Heart left ventricle (tissue), 13 donors: ENCODE results near the gene CASK.

ENCODE experiments used
- CTCF ChIP-seq, 12 donors: fragments of 200-600 bp; sonication (generic) in 4 of 12; IDR thresholded peaks; one replicate each; pipeline versions ENCODE4 v1.5.0 to v1.8.0; 2018 to 2022; ENCODE audit warnings: antibody characterized with exemption in 12 of 12, mild to moderate bottlenecking in 5 of 12
- POLR2A ChIP-seq, 2 donors: fragments of 450-650 bp; IDR thresholded peaks; one replicate each; pipeline ENCODE4 v1.6.1; 2017; ENCODE audit warnings: antibody characterized with exemption in 2 of 2, mild to moderate bottlenecking in 2 of 2, moderate library complexity in 2 of 2
- donor health status: ischemic (EF 13 %, LVEDD 7.1; RV severe dilation, severe dysfunction).
- donor health status: DM: no; HTN: yes; CAD: no.
- donor health status: DM: no; HTN: no; CAD: no.
- donor health status: ischemic (EF 25% LVEDD 6.9; RV normal size, moderate dysfunction).
- donor health status: ischemic (EF 25% LVEDD 5.7; RV mildly dilated, moderate dysfunction).
- donor health status: ischemic (EF 35%, LVEDD 5.7; RV mildly dilated, moderate dysfunction).
- donor health status: nonischemic (EF 11% LVEDD 7.7; RV severe dilation, severe dysfunction).
- donor health status: DM: yes; HTN: yes; CAD: no.
- donor health status: PGD.
- donor health status: ischemic (EF 29% LVEDD 5.4; RV normal size, mild dysfunction).
- donor health status: nonischemic (EF 23%, LVEDD 6.1; RV moderate dilation, normal function).

- TF ChIP-seq POLR2A (IDR thresholded peaks at IDR 0.05) (no peak), CTCF (IDR thresholded peaks at IDR 0.05) (no peak)
Observed at GRCh38 chrX:41480508-41481260, 442.7 kb downstream of the CASK start.
